C4-2B (cell line): ENCODE results near the gene THRB.

ENCODE experiments used
- CTCF ChIP-seq: fragments of 450-650 bp; conservative IDR thresholded peaks from 2 replicates; pipeline ENCODE4 v1.5.1; 2017; ENCODE audit warnings: mild to moderate bottlenecking
- ZFX ChIP-seq: fragments of 450-650 bp; IDR thresholded peaks from 2 replicates; pipeline ENCODE4 v1.6.1; 2017

- no peak for TF ChIP-seq CTCF
- TF ChIP-seq ZFX = no peak
Observed at GRCh38 chr3:24420224-24420623, 74.4 kb downstream of the THRB start.
